Upper lobe of left lung (tissue), 4 donors: Measurements from ENCODE around the gene PIK3R2.

Source experiments
- POLR2AphosphoS5 ChIP-seq, 2 donors: sonication (generic); formaldehyde crosslinking; IDR thresholded peaks; one replicate each; pipeline ENCODE4 v1.5.1; 2017; ENCODE audit warnings: antibody characterized with exemption in 2 of 2
- TF ChIP-seq, protein P1 (sequence below), 6 experiments: fragments of 450-650 bp in 4 of 6; fragments of 200-600 bp in 2 of 6; sonication (generic) in 2 of 6; IDR thresholded peaks; one replicate each; pipeline ENCODE4 v1.5.1; 2016 to 2019; ENCODE audit warnings: antibody characterized with exemption in 6 of 6

DNA sequence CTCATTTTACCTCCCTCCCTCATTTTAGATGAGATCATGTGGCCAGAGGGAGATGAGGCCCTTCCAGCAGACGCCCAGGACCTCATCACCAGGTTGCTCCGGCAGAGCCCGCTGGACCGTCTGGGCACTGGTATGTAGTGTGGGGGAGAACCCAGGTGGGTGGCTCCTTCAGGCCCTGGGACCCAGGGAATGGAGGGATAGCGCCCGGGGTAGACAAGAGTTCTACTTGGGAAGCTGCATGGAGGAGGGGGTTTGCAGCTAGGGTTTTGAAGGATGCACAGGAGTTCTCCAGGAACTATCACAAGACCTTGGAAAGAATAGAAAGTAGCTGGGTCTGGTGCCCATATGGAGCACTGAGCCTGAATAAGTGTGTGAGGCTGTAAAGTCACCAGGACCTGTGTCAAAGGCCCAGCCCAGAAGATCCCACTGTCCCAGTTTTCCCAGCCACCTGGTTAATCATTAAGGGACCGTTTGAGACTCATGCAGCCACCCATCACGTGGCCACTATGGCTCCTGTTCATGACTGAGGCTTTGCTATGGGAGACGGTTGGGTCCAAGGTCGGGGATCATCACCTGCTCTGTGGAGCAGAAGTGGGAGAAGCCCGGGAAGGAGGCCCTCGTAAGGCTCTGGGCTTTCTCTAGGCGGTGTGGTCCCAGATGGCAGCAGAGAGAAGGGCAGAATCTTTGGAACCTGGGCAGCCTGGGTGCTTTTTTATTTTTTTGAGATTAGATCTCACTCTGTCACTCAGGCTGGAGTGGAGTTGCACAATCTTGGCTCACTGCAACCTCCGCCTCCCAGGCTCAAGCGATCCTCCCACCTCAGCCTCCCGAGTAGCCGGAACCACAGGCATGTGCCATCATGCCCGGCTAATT is 17.0 kb upstream of the PIK3R2 start:
- TF ChIP-seq, protein P1, sequence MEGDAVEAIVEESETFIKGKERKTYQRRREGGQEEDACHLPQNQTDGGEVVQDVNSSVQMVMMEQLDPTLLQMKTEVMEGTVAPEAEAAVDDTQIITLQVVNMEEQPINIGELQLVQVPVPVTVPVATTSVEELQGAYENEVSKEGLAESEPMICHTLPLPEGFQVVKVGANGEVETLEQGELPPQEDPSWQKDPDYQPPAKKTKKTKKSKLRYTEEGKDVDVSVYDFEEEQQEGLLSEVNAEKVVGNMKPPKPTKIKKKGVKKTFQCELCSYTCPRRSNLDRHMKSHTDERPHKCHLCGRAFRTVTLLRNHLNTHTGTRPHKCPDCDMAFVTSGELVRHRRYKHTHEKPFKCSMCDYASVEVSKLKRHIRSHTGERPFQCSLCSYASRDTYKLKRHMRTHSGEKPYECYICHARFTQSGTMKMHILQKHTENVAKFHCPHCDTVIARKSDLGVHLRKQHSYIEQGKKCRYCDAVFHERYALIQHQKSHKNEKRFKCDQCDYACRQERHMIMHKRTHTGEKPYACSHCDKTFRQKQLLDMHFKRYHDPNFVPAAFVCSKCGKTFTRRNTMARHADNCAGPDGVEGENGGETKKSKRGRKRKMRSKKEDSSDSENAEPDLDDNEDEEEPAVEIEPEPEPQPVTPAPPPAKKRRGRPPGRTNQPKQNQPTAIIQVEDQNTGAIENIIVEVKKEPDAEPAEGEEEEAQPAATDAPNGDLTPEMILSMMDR (IDR thresholded peaks at IDR 0.05) = no peak
- TF ChIP-seq POLR2AphosphoS5 (IDR thresholded peaks at IDR 0.05) = no peak
